GM21515 (cell line): Measurements from ENCODE around the gene U2AF1.
A peak's percentile ranks its signal among the peaks of the same experiment; 100 is the strongest.
"Not testable (repeated sequence)": the region's sequence is repeated elsewhere in the genome, so short reads cannot be mapped to it uniquely, and the experiment has no call there.

Source experiments
- ATAC-seq: cut with Tn5 transposase; IDR thresholded peaks from one replicate; pipeline ENCODE4 v1.9.1; 2021; ENCODE audit not compliant: unreplicated experiment

Gene U2AF1, protein sequence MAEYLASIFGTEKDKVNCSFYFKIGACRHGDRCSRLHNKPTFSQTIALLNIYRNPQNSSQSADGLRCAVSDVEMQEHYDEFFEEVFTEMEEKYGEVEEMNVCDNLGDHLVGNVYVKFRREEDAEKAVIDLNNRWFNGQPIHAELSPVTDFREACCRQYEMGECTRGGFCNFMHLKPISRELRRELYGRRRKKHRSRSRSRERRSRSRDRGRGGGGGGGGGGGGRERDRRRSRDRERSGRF

DNA sequence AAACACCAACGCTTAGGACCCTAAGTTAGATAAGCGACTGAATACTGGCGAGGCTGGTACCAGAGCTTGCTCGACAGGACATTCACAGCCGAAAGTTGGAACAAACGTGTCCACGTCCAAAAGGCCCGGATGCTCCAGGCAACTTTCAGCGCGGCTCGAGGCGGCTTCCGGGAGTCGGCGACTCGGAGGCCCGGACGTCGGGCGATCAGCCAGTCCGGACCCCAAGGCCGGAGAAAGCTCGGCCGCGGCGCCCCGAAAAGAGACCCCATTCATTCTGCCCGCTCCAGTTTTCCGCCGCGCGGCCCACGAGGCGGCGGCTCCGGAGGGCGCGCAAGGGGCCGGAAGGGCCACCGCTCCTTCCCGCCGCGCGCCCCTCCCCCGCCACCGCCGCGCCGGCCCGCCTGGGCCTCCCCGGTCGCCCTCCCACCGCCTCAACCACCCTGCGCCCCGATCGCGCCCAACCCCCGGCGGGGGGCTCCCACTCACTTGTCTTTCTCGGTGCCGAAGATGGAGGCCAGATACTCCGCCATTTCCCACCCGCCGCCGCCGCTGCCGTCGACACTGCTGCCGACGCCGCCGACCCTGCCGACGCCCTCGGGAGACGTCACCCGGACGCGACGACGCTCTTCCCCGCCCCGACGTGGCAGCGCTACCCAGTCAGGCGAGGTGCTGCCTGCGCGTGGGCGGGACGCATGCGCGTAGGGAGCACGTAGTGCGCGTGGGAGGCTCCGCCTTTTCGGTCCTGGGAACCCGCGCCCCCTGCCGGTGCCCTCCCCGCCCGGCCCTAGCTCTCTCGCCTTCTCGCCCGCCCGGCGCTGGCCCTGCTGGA is at the start of gene U2AF1:
U2AF1 (minus strand) TSS at position 606 of the 829 bp plus-strand sequence; CDS start at position 530, 76 bp downstream.
- ATAC-seq: peak; percentile 68

GRCh38 chr21:43153601-43154000 is 46.2 kb upstream of the U2AF1 start:
- not testable (repeated sequence) for ATAC-seq

- ATAC-seq: not testable (repeated sequence)
Measured at GRCh38 chr21:43149344-43149743, 42.0 kb upstream of the U2AF1 start.

- not testable (repeated sequence) for ATAC-seq
Measured at GRCh38 chr21:43147999-43148398, 40.6 kb upstream of the U2AF1 start.

- not testable (repeated sequence) for ATAC-seq
Measured at GRCh38 chr21:43146637-43147036, 39.3 kb upstream of the U2AF1 start.

GRCh38 chr21:43141407-43141806 is 34.0 kb upstream of the U2AF1 start:
- ATAC-seq: not testable (repeated sequence)

- not testable (repeated sequence) for ATAC-seq
Measured at GRCh38 chr21:43138944-43139343, 31.6 kb upstream of the U2AF1 start.

DNA sequence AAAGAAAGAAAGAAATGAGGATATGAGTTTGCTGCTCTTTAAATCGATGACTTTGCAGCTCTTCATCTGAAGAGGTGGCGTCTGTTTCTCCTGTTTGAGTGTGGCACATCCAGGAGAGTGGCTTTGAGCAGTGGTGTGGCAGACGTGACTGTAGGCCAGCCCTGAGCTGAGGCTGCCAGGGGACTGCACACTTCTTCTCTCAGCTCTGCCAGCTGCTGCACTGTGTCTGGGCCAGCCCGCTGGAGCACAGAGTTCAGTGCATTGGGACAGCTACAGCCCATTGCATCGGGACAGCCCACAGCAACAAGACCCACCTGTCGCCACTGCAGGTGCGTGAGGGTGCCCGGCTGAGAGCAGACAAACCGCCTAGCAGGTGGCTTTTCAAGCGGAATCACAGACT is 27.1 kb upstream of the U2AF1 start:
- ATAC-seq: not testable (repeated sequence)

DNA sequence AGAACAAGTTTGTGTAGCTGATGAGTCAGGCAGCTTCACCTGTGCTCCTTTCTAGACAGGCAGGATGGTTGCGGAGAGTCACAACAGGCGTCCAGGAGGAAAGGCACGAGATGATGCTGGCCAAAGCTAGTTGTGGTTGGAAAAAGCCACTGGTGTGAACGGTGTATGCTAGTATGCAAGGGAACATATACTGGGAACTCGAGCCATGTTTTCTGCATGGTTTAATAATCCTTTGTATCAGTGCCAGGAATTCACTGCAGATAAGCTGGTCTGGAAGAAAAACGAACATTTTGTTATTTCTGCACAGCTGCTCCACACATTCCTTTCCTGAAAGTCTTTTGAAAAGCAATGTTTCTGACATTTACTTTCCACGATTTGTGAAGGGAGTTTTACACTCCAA is 22.7 kb upstream of the U2AF1 start:
- ATAC-seq: not testable (repeated sequence)

DNA sequence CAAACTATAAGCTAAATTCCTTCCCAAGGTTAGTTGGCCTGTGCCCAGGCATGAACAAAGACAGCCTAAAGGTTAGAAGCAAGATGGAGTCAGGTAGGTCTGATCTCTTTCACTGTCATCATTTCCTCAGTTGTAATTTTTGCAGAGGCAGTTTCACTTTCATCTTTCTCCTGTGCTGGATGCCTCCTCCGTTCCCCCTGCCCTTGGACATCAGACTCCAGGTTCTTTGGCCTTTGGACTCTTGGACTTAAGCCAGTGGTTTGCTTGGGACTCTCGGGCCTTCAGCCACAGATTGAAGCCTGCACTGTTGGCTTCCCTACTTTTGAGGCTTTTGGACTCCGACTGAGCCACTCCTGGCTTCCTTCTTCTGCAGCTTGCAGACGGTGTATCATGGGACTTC is 8.6 kb upstream of the U2AF1 start:
- ATAC-seq: not testable (repeated sequence)

GRCh38 chr21:43114483-43114882 is 7.1 kb upstream of the U2AF1 start:
- not testable (repeated sequence) for ATAC-seq

DNA sequence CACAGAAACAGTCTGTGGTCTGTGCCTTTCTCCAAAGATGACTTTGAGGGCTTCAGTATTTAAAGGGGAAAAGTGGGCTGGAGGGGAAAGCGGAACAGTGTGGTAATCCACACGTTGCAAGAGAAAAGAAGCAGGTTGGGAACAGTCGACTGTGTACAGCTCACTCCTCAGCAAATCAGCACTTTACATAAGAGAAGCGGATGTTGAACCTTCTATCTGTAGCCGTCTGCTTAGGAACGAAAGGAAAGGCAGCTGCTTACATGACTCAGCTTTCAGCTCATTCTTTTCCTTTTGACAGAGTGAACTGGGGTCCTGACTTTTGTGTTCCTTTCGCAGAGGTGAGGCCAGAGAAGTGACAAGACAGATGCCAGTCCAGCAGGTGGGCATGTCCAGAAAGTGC is 1.6 kb upstream of the U2AF1 start:
- not testable (repeated sequence) for ATAC-seq

- ATAC-seq: not testable (repeated sequence)
Measured at GRCh38 chr21:43108177-43108576, 807 bp upstream of the U2AF1 start.

GRCh38 chr21:43107794-43108137 is 396 bp upstream of the U2AF1 start:
- ATAC-seq: not testable (repeated sequence)

GRCh38 chr21:43104642-43105041 is 2.7 kb downstream of the U2AF1 start:
- ATAC-seq: not testable (repeated sequence)

- not testable (repeated sequence) for ATAC-seq
Measured at GRCh38 chr21:43102281-43102680, 5.1 kb downstream of the U2AF1 start.

DNA sequence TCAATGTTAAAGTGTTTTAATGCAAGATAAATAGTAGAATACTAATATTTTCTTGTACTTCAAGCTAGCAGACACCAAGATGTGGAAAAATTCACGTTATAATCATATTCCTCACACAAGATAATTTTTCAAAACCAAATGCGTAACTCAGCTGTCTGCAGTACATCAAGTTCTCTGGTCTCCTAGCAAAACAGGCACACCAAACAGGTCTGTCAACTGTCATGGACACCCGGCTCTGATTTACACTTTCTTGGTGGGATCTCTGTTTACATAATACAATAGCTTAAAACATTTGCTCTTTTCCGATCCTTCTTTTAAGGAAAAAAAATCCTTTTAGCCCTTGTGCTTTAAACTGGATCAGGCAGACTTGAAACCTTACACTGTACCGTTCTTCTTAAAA is 5.7 kb downstream of the U2AF1 start:
- not testable (repeated sequence) for ATAC-seq

DNA sequence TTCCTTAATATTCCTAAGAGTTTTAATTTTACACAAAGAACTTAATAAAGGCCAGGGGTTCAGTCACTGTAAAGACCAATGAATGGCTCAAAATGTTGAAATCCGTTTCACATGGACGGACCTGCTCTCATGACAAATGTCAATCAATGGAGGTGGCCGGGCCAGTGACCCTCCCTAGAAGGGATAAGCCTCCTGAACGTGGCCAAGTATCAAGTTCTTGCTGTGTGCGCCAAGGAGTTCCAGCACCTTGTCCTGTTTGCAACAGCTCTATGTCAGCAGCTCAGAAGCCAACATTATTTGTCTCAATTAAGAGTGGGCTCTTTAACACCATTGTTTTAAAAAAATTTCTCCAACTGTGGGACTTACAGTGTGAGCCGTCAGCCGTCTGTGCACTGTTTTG is 6.4 kb downstream of the U2AF1 start:
- not testable (repeated sequence) for ATAC-seq

GRCh38 chr21:43091979-43092614 is 15.3 kb downstream of the U2AF1 start:
- not testable (repeated sequence) for ATAC-seq

- ATAC-seq: not testable (repeated sequence)
Measured at GRCh38 chr21:43090947-43091346, 16.4 kb downstream of the U2AF1 start.

DNA sequence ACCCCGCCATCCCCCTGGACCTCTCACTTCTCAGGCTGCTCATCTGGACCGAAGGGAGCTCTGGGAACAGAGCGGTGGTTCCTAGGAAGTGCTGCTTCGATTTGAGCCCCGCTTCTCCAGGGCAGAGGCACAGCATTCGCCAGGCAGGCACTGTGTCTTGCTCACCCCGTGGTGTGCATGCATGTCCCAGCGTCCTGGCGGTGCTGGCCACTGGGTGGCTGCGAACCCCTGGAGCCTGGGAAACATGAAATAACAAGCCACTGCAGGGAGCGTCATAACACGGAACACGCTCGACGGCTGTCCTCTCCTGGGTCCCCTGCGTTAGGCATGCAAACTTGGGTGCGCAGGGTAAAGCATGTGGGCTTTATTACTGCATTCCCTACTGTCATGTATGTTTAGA is 17.9 kb downstream of the U2AF1 start:
- not testable (repeated sequence) for ATAC-seq
